DND-41 (cell line): Measurements from ENCODE around the gene THOC5.

Experiments used
- ATAC-seq: fragments of 200-7000 bp; cut with Tn5 transposase; 3 replicates; pipeline ENCODE4 v1.9.1; 2021; ENCODE audit warnings: low read depth; ENCODE audit not compliant: insufficient read depth
- DNase-seq: peaks from one replicate; pipeline ENCODE4 v3.0.0-alpha.2; 2020
- H2AFZ ChIP-seq: 2 replicates; pipeline ENCODE4 v1.6.0; 2012; ENCODE audit warnings: low read depth, low read length
- H3K27ac ChIP-seq: 2 replicates; pipeline ENCODE4 v1.5.1; 2012; ENCODE audit warnings: low read length, inconsistent platforms
- H3K27me3 ChIP-seq: fragments of 200-600 bp; sonication (generic); 2 replicates; pipeline ENCODE4 v1.6.0; 2012; ENCODE audit warnings: low read length, mild to moderate bottlenecking, inconsistent platforms; ENCODE audit not compliant: insufficient read depth, poor library complexity
- H3K36me3 ChIP-seq: 2 replicates; pipeline ENCODE4 v1.5.1; 2012; ENCODE audit warnings: low read length, inconsistent platforms; ENCODE audit not compliant: insufficient read depth
- H3K4me1 ChIP-seq: 2 replicates; pipeline ENCODE4 v1.5.1; 2012; ENCODE audit warnings: mild to moderate bottlenecking, low read length; ENCODE audit not compliant: insufficient read depth
- H3K4me2 ChIP-seq: 2 replicates; pipeline ENCODE4 v1.6.0; 2012; ENCODE audit warnings: mild to moderate bottlenecking, moderate library complexity, low read length, inconsistent platforms; ENCODE audit not compliant: insufficient read depth
- H3K4me3 ChIP-seq, 2 experiments: fragments of 200-600 bp in 1 of 2; shearing (Covaris generic) in 1 of 2; 2 replicates each; pipeline ENCODE4 v1.5.1; 2012 to 2016; ENCODE audit warnings: inconsistent platforms in 2 of 2, low read length in 2 of 2, mild to moderate bottlenecking in 2 of 2, low read depth in 1 of 2, moderate library complexity in 1 of 2
- H3K79me2 ChIP-seq: 2 replicates; pipeline ENCODE4 v1.6.0; 2012; ENCODE audit warnings: low read length, inconsistent platforms; ENCODE audit not compliant: insufficient read depth
- H3K9ac ChIP-seq: 2 replicates; pipeline ENCODE4 v1.6.0; 2012; ENCODE audit warnings: low read depth, mild to moderate bottlenecking, inconsistent platforms, low read length, moderate library complexity
- H3K9me3 ChIP-seq: 2 replicates; pipeline ENCODE4 v1.5.1; 2012; ENCODE audit warnings: low read length, moderate library complexity, mild to moderate bottlenecking, inconsistent platforms; ENCODE audit not compliant: insufficient read depth, severe bottlenecking
- H4K20me1 ChIP-seq: 2 replicates; pipeline ENCODE4 v1.6.0; 2012; ENCODE audit warnings: low read length; ENCODE audit not compliant: insufficient read depth
- CTCF ChIP-seq: IDR thresholded peaks from 2 replicates; pipeline ENCODE4 v1.5.1; 2012; ENCODE audit warnings: borderline replicate concordance, low read length, moderate library complexity, mild to moderate bottlenecking; ENCODE audit not compliant: poor library complexity, severe bottlenecking; ENCODE audit errors: extremely low read depth
- EZH2 ChIP-seq: IDR thresholded peaks from 3 replicates; pipeline ENCODE4 v1.6.1; 2012; ENCODE audit warnings: borderline replicate concordance, low read depth, mild to moderate bottlenecking, moderate library complexity, low read length, inconsistent platforms; ENCODE audit not compliant: severe bottlenecking

THOC5 gene

GRCh38 chr22:29482726-29483125, 70.8 kb downstream of the THOC5 start:
- Histone ChIP-seq H3K79me2 (no peaks in the 10 kb centered on the region), H3K4me2 (no peak overlapping the region), H4K20me1 (peaks cover 9% of the 10 kb centered on the region; the same call in 1 of the 2 replicates), H3K27ac (no peak overlapping the region), H3K27me3 (no peaks in the 10 kb centered on the region), H3K4me3 (no peak overlapping the region), H3K9ac (no peak overlapping the region), H2AFZ (no peak overlapping the region), H3K9me3 (no peaks in the 10 kb centered on the region), H3K36me3 (no peaks in the 10 kb centered on the region), H3K4me1 (peaks cover 7% of the 10 kb centered on the region; the same call in 1 of the 2 replicates)
- TF ChIP-seq CTCF = no peak
- no peak for TF ChIP-seq EZH2
- ATAC-seq = no peak
- no peak for DNase-seq

- Histone ChIP-seq H3K9me3 (no peaks in the 10 kb centered on the region), H3K4me3 (no peak overlapping the region), H3K27ac (no peak overlapping the region), H3K9ac (no peak overlapping the region), H3K27me3 (no peaks in the 10 kb centered on the region), H3K4me1 (peaks cover 12% of the 10 kb centered on the region; the same call in 1 of the 2 replicates), H2AFZ (no peak overlapping the region), H3K4me2 (no peak overlapping the region), H3K79me2 (no peaks in the 10 kb centered on the region), H4K20me1 (peaks cover 9% of the 10 kb centered on the region; the same call in 1 of the 2 replicates), H3K36me3 (no peaks in the 10 kb centered on the region)
- ATAC-seq (no peak), DNase-seq (no peak)
- no peak for TF ChIP-seq CTCF
- TF ChIP-seq EZH2 = no peak
These were observed 71.3 kb downstream of the THOC5 start for GRCh38 chr22:29482253-29482652.

GRCh38 chr22:29481265-29482000, 72.1 kb downstream of the THOC5 start:
- no peak overlapping the region for H3K4me3 ChIP-seq
- DNase-seq (no peak), ATAC-seq (no peak)
- peaks cover 12% of the 10 kb centered on the region; the same call in 1 of the 2 replicates for H3K4me1 ChIP-seq
- no peak overlapping the region for H3K4me2 ChIP-seq
- H3K36me3 ChIP-seq = no peaks in the 10 kb centered on the region
- H3K9me3 ChIP-seq = no peaks in the 10 kb centered on the region
- H3K27me3 ChIP-seq = no peaks in the 10 kb centered on the region
- peaks cover 13% of the 10 kb centered on the region for H4K20me1 ChIP-seq
- H3K9ac ChIP-seq = no peak overlapping the region
- TF ChIP-seq EZH2 (no peak), CTCF (no peak)
- no peaks in the 10 kb centered on the region for H3K79me2 ChIP-seq
- H2AFZ ChIP-seq = no peak overlapping the region
- H3K27ac ChIP-seq = no peak overlapping the region
